Lower leg skin (tissue), 3 donors: ENCODE measurements around the gene D2HGDH.

Experiments used
- CTCF ChIP-seq, 3 donors: fragments of 450-650 bp; IDR thresholded peaks; one replicate each; pipeline ENCODE4 v1.5.1; 2016; ENCODE audit warnings: antibody characterized with exemption in 3 of 3, mild to moderate bottlenecking in 3 of 3, moderate library complexity in 2 of 3
- POLR2A ChIP-seq, 2 donors: fragments of 450-650 bp; IDR thresholded peaks; one replicate each; pipeline ENCODE4 v1.6.1; 2016 to 2017; ENCODE audit warnings: antibody characterized with exemption in 2 of 2, mild to moderate bottlenecking in 1 of 2, moderate library complexity in 1 of 2

GRCh38 chr2:241814643-241815476 is 80.4 kb downstream of the D2HGDH start:
- TF ChIP-seq POLR2A (IDR thresholded peaks at IDR 0.05) = no peak
- no peak for TF ChIP-seq CTCF (IDR thresholded peaks at IDR 0.05)
